ENCODE data around the gene IFI30.
A peak's percentile ranks its signal among the peaks of the same experiment; 100 is the strongest.

DNA sequence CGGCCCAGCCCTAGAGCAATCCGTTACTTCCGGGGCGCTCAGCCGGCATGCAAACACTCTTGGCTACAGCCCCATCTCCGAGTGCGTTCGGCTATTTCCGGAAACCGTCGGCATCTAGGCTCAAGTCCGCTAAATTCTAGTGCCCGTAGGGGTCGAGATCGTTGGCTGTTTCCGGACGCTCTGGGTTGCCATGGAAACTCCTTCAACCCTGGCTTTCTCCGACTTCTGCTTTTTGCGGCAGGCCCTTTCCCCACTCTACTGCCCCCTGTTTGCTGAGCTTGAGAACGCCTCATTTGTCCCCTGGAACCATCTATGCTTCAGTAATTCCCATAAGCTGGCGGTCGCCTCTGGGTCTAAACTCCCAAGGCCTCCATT is 21.2 kb upstream of the IFI30 start:
- peak; percentile 84 for TF ChIP-seq POLR2A (IDR thresholded peaks at IDR 0.05; ENCODE audit: low read depth, low read length)
- TF ChIP-seq POLR2AphosphoS5 (IDR thresholded peaks at IDR 0.05; ENCODE audit: insufficient read depth, low read depth, low read length): peak; percentile 75

All from endothelial cell of umbilical vein (primary cell).